NCI-H748 (cell line): ENCODE results near the gene SLIT2.

Experiments used
- DNase-seq: peaks from one replicate; lab custom pipeline; 2025; ENCODE audit not compliant: unreplicated experiment; lab: John Stamatoyannopoulos, UW

Gene SLIT2

GRCh38 chr4:20265726-20266125, 14.0 kb downstream of the SLIT2 start:
- no peak for DNase-seq

DNA sequence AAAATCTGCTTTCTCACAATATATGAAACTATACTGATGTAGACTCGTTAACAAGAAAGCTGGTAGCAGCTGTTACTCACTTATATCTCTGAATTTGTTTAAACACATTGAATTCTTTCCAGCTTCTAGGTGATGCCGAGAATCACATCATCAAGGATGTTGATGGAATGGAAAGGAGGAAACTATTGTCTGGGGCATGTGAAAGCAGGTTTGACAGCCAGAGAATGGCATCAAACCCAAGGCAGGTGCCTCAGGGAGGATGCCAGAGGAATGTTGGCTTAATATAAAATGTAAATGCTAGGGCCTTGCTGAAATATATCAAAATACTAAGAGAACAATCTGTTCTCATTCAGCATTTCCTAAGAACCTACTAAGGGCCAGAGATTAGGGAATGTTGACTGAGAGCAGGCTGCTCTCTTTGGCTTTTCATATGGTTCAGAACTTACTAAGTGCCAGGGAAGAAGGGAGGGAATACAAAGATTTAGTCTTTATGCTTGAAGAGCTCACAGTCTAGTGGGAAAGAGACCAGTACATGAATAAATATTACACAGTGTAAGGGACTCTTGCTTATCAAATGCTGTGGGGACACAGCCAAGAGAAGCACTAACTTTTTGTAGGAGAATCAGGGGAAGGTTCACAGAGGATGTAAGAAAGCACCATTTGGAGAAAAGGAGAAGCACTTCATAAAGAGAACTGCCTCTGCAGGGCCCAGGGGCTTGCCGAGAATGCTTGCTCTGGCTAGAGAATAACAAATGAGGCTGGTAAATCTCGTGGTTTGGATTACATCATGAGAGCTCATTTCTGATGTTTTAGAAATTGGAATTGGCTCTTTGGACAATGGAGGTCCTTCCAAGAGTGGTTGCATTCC, 14.7 kb downstream of the SLIT2 start:
- DNase-seq, result no peak

DNA sequence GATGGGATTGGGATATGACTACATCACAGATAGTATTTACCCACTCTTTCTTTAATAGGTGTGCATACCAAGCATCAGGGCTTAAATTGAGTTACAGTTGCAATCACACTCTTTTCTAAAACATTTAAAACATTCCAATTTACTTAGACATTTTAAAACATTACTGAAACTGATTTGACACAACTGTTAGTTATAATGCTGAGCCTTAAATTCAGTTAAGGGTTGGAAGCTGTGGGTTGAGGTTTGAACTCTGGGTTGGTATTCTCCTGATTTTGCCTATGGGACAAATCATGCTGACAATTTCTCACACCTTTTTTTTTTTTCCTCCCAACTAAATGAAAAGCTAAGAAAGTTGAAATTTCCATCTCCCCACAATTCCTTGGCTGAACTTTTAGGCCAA, 16.3 kb downstream of the SLIT2 start:
- DNase-seq, result no peak

GRCh38 chr4:20269320-20269719, 17.6 kb downstream of the SLIT2 start:
- no peak for DNase-seq

DNA sequence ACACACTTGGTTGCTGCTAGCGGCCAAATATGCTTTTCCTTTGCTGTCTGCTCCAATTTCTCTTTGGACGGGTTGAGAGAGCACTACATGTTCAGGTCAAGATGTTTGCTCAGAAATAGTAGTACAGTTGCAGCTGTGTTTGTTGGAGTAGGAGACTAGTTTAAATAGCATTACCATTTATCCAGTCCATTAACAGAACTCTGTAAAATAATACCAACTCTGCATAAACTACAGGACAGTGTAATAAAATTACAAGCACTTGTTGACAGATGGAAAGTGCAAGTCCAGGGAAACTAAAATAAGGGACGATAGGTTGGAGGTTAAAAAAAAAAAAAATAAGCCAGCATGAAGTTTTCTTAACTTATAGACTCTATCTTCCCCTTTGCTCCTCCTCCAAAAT, 20.2 kb downstream of the SLIT2 start:
- no peak for DNase-seq

- DNase-seq, result no peak
Measured at GRCh38 chr4:20272411-20272872, 20.7 kb downstream of the SLIT2 start.

- peak; percentile 67 for DNase-seq
Measured at GRCh38 chr4:20273793-20274192, 22.1 kb downstream of the SLIT2 start.

DNA sequence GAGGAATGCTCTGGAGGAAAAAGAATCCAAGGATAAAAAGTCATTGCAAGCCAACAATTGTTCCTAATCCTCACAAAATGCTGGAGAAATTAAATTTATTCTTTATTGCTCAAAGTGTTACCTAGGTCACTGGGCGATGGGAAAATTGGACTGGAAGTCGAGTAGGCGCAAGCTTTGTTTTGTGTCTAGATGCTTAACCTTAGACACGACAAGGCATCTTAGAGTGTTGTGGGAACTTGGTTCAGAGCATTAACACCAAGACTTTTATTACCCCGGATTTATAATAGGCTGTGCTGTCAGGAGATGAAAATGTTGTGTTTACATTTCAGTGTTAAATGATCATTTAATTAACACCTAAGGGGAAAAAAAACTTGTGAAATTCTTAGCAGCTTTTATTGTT, 25.1 kb downstream of the SLIT2 start:
- no peak for DNase-seq

DNA sequence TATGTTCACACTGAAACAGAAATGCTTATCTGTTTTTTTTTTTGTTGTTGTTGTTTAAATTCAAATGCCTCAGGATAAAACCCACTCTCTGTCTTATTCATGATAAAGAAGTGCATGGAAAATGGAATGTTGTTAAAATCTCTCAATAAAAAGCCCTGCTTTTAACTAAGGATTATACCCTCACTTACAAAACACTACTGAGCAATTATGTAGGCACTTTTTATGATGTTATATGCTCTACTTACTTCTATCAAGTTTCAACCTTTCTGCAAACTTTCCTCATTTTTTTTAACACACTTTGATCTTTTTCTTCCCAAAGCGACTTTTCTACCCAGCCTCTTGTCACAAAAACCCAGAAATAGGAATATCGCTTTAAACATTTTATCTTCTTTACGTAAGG, 26.5 kb downstream of the SLIT2 start:
- DNase-seq, result no peak

DNA sequence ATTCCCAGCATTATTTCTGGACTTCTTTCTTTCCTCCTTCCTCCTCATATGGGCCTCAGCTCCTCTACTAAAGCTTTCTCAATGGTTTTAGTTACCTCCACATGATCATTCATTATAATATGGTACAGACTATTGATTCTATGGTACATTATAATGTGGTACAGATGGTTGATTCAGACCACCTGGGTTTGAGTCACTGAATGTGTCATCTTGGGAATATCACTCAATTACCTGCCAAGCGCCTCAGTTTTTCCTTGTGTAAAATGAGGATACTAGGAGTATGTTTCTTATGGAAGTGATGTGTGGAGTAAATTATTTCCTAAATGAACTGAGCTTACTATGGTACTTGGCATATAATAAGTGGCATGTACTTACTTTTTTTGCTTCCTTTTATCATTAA, 27.7 kb downstream of the SLIT2 start:
- DNase-seq, result no peak

GRCh38 chr4:20281453-20281852, 29.7 kb downstream of the SLIT2 start:
- DNase-seq, result no peak

DNA sequence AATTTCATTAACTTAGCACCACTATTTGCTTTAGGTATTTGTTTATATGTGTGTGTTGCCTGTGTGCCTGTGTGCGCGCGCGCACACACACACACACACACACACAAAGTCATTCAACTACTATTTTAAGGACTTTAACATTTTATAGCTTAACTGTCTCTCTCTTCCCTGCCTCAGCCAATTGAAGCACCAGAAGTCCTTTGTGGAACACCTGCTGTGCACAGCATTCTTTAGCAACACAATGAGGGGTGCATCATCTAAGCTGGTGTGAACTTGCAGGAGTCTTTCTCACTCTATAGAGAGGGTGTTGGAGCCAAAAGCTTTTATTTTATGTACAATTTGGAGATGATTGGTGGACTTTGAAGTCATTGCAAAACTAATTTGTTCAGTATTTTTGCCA, 31.3 kb downstream of the SLIT2 start:
- no peak for DNase-seq

- no peak for DNase-seq
Measured at GRCh38 chr4:20284990-20285389, 33.3 kb downstream of the SLIT2 start.

GRCh38 chr4:20287246-20287645, 35.5 kb downstream of the SLIT2 start:
- no peak for DNase-seq

DNA sequence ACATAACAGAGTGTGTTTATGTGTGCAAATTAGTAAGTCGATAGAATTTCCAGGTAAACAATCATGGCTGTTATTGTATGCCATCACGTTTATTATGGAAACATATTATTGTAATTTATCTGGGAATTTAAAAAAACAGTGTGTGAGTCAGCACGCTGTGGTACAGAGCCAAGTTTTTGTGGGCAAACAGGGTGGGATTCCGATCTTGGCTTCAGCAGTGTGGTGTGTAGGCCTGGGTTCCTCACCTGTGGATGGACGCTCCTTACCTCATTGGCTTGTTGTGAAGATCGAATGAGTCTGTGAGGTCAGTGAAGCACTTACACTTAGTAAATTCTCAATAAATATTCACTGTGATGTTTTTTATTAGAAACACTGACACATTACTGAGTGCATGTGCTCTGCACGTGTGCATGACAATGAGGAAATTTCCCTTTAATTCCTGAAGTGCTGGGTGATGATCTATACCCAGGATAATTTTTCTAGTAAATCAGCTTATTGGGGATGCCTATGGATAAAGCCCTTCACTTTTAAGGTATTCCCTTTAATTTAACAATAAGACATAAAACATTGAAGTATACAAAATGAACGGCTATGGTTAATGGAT, 36.4 kb downstream of the SLIT2 start:
- DNase-seq, result no peak

- DNase-seq, result no peak
Measured at GRCh38 chr4:20288846-20289512, 37.3 kb downstream of the SLIT2 start.

- DNase-seq, result no peak
Measured at GRCh38 chr4:20289782-20290181, 38.1 kb downstream of the SLIT2 start.

DNA sequence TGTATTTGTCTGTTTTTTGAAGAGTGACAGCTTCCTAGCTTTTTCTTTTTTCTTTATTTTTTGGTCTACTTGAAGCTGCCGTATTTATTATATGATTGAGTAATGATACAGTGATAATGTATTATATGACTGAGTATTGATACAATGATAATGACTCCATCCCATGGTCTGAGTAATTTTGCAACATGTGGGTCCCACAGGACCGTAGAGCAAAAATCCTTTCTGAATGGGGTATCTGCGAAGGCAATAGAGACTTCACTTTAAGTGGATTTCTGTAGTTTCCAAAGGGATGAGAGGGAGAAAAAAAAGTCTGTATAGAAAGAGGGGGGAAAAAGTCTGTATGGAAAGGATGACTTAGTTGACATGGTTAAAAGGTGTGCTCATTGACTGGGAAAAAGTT, 41.0 kb downstream of the SLIT2 start:
- DNase-seq, result no peak

DNA sequence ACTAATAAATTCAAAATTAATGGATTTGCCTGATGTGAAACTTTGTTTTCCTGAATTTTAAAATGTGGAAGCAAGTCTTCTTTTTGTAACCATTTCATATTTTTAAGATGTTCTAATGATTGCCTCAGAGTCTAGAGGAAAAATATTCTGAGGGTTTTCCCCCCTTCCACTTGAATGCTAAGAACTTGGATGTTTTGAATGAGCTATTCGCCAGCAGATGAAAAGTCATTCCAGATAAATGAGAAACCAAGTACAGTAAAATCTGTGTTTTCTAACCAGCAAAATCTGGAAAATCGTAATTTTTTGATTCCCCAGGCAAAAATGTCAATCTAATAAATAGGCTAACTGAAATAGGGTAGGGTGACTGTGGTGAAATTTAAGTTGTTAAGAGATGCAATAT, 45.6 kb downstream of the SLIT2 start:
- no peak for DNase-seq

- no peak for DNase-seq
Measured at GRCh38 chr4:20297783-20298182, 46.1 kb downstream of the SLIT2 start.

- DNase-seq, result no peak
Measured at GRCh38 chr4:20298455-20298854, 46.8 kb downstream of the SLIT2 start.

GRCh38 chr4:20298986-20299385, 47.3 kb downstream of the SLIT2 start:
- no peak for DNase-seq
